HG02852 (cell line): ENCODE data around the gene REG4.
"Not testable (repeated sequence)": the region's sequence is repeated elsewhere in the genome, so short reads cannot be mapped to it uniquely, and the experiment has no call there.

Source experiments
- ATAC-seq: cut with Tn5 transposase; IDR thresholded peaks from one replicate; pipeline ENCODE4 v1.9.1; 2021; ENCODE audit warnings: mild to moderate bottlenecking, moderate library complexity; ENCODE audit not compliant: unreplicated experiment

Gene REG4

GRCh38 chr1:119811387-119811786 lies at the start of gene REG4:
REG4 (minus strand) TSS chr1:119811460; CDS start chr1:119808769, 2,691 bp downstream.
- ATAC-seq, result no peak

GRCh38 chr1:119859647-119860046 lies 48.4 kb upstream of the REG4 start:
- ATAC-seq, result no peak

- ATAC-seq, result not testable (repeated sequence)
Observed at GRCh38 chr1:119858556-119859214, 47.4 kb upstream of the REG4 start.

GRCh38 chr1:119858126-119858525 lies 46.9 kb upstream of the REG4 start:
- no peak for ATAC-seq

- ATAC-seq, result no peak
Observed at GRCh38 chr1:119853155-119853554, 41.9 kb upstream of the REG4 start.

- ATAC-seq, result not testable (repeated sequence)
Observed at GRCh38 chr1:119844206-119844605, 32.9 kb upstream of the REG4 start.

- ATAC-seq, result no peak
Observed at GRCh38 chr1:119841306-119841705, 30.0 kb upstream of the REG4 start.

- no peak for ATAC-seq
Observed at GRCh38 chr1:119840745-119841144, 29.5 kb upstream of the REG4 start.

GRCh38 chr1:119838236-119838635 lies 27.0 kb upstream of the REG4 start:
- no peak for ATAC-seq

- no peak for ATAC-seq
Observed at GRCh38 chr1:119834990-119835389, 23.7 kb upstream of the REG4 start.

- no peak for ATAC-seq
Observed at GRCh38 chr1:119831027-119831426, 19.8 kb upstream of the REG4 start.

- ATAC-seq, result no peak
Observed at GRCh38 chr1:119829625-119830024, 18.4 kb upstream of the REG4 start.

GRCh38 chr1:119829006-119829405 lies 17.7 kb upstream of the REG4 start:
- not testable (repeated sequence) for ATAC-seq

- ATAC-seq, result no peak
Observed at GRCh38 chr1:119828266-119828665, 17.0 kb upstream of the REG4 start.

GRCh38 chr1:119827010-119827409 lies 15.8 kb upstream of the REG4 start:
- no peak for ATAC-seq

GRCh38 chr1:119822406-119822805 lies 11.1 kb upstream of the REG4 start:
- no peak for ATAC-seq

- ATAC-seq, result no peak
Observed at GRCh38 chr1:119818181-119818580, 6.9 kb upstream of the REG4 start.

- no peak for ATAC-seq
Observed at GRCh38 chr1:119816407-119816806, 5.1 kb upstream of the REG4 start.

- ATAC-seq, result no peak
Observed at GRCh38 chr1:119815928-119816327, 4.7 kb upstream of the REG4 start.

GRCh38 chr1:119815361-119815760 lies 4.1 kb upstream of the REG4 start:
- no peak for ATAC-seq

GRCh38 chr1:119814288-119814687 lies 3.0 kb upstream of the REG4 start:
- no peak for ATAC-seq

GRCh38 chr1:119811985-119812557 lies 811 bp upstream of the REG4 start:
- ATAC-seq, result no peak
